Measurements from ENCODE around the gene ARSG. TPM values are rescaled to one million over a fixed set of nuclear protein-coding genes. Genes with fewer than 3 reads are reported as not detected.

Gene ARSG
- total RNA-seq, 2 donors from 2014 or later, result 4.4 to 14.1 TPM

DNA sequence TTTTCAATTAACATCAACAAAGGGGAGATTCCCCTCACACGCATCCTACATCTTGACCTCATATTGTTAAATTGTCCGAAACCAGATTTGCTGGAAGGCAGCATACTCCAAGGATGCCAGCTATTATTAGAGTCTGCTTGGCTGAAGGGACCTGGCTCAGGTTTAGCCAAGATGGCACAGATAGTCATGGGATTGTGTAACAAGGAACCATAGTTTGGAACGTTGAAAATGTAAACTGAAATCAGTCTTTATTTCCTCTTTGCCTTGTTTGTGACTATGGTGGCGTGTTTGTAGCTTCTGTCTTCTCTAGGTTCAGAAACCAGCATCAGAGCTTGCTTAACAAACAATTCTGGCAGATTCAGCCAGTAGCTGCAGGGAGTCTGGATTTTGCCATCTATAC lies 5.9 kb downstream of the ARSG start:
- Mint-ChIP-seq H3K36me3 (ENCODE audit: low read depth) (no peaks in the 10 kb centered on the region), H3K4me3 (no peak overlapping the region), H3K4me1 (peaks cover 51% of the 10 kb centered on the region), H3K27ac (no peak overlapping the region), H3K27me3 (ENCODE audit: insufficient read depth) (peaks cover 28% of the 10 kb centered on the region), H3K9me3 (no peaks in the 10 kb centered on the region)
- WGBS, 2 experiments (ENCODE audit: insufficient coverage in 1 of 2, insufficient read length in 1 of 2), result 99 to 100% methylated on average over 2 to 4 of the region's 4 CpGs
- Histone ChIP-seq H3K27ac (ENCODE audit: low read depth, low read length) (no peak overlapping the region), H3K9ac (ENCODE audit: extremely low read depth, low read length, poor library complexity, severe bottlenecking) (no peak overlapping the region), H3K4me1 (ENCODE audit: control insufficient read depth, insufficient read depth, low read length) (peaks cover 6% of the 10 kb centered on the region), H3K36me3 (ENCODE audit: control insufficient read depth, insufficient read depth, low read length) (no peaks in the 10 kb centered on the region), H3K27me3 (ENCODE audit: control insufficient read depth, insufficient read depth, low read length, poor library complexity, severe bottlenecking) (peaks cover 29% of the 10 kb centered on the region), H3K9me3 (ENCODE audit: control insufficient read depth, low read length) (peaks cover 24% of the 10 kb centered on the region), H3K4me3 (ENCODE audit: low read length) (no peak overlapping the region)
- TF ChIP-seq, protein P1, sequence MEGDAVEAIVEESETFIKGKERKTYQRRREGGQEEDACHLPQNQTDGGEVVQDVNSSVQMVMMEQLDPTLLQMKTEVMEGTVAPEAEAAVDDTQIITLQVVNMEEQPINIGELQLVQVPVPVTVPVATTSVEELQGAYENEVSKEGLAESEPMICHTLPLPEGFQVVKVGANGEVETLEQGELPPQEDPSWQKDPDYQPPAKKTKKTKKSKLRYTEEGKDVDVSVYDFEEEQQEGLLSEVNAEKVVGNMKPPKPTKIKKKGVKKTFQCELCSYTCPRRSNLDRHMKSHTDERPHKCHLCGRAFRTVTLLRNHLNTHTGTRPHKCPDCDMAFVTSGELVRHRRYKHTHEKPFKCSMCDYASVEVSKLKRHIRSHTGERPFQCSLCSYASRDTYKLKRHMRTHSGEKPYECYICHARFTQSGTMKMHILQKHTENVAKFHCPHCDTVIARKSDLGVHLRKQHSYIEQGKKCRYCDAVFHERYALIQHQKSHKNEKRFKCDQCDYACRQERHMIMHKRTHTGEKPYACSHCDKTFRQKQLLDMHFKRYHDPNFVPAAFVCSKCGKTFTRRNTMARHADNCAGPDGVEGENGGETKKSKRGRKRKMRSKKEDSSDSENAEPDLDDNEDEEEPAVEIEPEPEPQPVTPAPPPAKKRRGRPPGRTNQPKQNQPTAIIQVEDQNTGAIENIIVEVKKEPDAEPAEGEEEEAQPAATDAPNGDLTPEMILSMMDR (conservative IDR thresholded peaks at IDR 0.05), result no peak
- no peak for DNase-seq

GRCh38 chr17:68298601-68299000 lies 7.3 kb downstream of the ARSG start:
- TF ChIP-seq, protein P1 (conservative IDR thresholded peaks at IDR 0.05), result no peak
- no peak overlapping the region for H3K4me3 Mint-ChIP-seq
- no peaks in the 10 kb centered on the region for H3K36me3 ChIP-seq (ENCODE audit: control insufficient read depth, insufficient read depth, low read length)
- H3K4me1 ChIP-seq (ENCODE audit: control insufficient read depth, insufficient read depth, low read length), result peaks cover 8% of the 10 kb centered on the region
- H3K4me1 Mint-ChIP-seq, result peaks cover 52% of the 10 kb centered on the region
- no peaks in the 10 kb centered on the region for H3K36me3 Mint-ChIP-seq (ENCODE audit: low read depth)
- no peak overlapping the region for H3K9ac ChIP-seq (ENCODE audit: extremely low read depth, low read length, poor library complexity, severe bottlenecking)
- H3K27me3 ChIP-seq (ENCODE audit: control insufficient read depth, insufficient read depth, low read length, poor library complexity, severe bottlenecking), result peaks cover 15% of the 10 kb centered on the region
- peaks cover 24% of the 10 kb centered on the region for H3K9me3 ChIP-seq (ENCODE audit: control insufficient read depth, low read length)
- peak overlapping the region; percentile 26 for H3K27ac Mint-ChIP-seq
- H3K4me3 ChIP-seq (ENCODE audit: low read length), result peak overlapping the region; percentile 35
- H3K27ac ChIP-seq (ENCODE audit: low read depth, low read length), result no peak overlapping the region
- DNase-seq, result no peak
- no peaks in the 10 kb centered on the region for H3K9me3 Mint-ChIP-seq
- H3K27me3 Mint-ChIP-seq (ENCODE audit: insufficient read depth), result peaks cover 16% of the 10 kb centered on the region

DNA sequence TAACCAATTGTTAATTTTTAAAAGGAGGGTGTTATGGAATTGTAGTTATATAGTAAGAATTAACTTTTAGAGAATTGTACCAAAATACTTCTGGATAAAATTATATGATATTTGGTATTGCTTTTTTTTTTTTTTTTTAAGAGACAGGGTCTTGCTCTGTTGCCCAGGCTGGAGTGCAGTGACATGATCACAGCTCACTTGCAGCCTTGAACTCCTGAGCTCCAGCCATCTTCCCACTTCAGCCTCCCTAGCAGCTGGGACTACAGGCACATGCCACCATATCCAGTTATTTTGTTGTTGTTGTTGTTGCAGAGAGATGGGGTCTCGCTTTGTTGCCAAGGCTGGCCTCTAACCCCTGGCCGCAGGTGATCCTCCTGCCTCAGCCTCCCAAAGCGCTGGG lies 8.5 kb downstream of the ARSG start:
- H3K4me3 Mint-ChIP-seq, result no peak overlapping the region
- no peak overlapping the region for H3K27ac Mint-ChIP-seq
- H3K36me3 ChIP-seq (ENCODE audit: control insufficient read depth, insufficient read depth, low read length), result no peaks in the 10 kb centered on the region
- WGBS, 2 experiments (ENCODE audit: insufficient coverage in 1 of 2, insufficient read length in 1 of 2), result 86 to 98% methylated on average over 3 of the region's 3 CpGs
- peaks cover 24% of the 10 kb centered on the region for H3K9me3 ChIP-seq (ENCODE audit: control insufficient read depth, low read length)
- peaks cover 8% of the 10 kb centered on the region for H3K4me1 ChIP-seq (ENCODE audit: control insufficient read depth, insufficient read depth, low read length)
- TF ChIP-seq, protein P1 (conservative IDR thresholded peaks at IDR 0.05), result no peak
- H3K27ac ChIP-seq (ENCODE audit: low read depth, low read length), result no peak overlapping the region
- no peak for DNase-seq
- no peak overlapping the region for H3K9ac ChIP-seq (ENCODE audit: extremely low read depth, low read length, poor library complexity, severe bottlenecking)
- H3K9me3 Mint-ChIP-seq, result no peaks in the 10 kb centered on the region
- H3K27me3 ChIP-seq (ENCODE audit: control insufficient read depth, insufficient read depth, low read length, poor library complexity, severe bottlenecking), result peaks cover 3% of the 10 kb centered on the region
- peaks cover 48% of the 10 kb centered on the region for H3K4me1 Mint-ChIP-seq
- H3K36me3 Mint-ChIP-seq (ENCODE audit: low read depth), result no peaks in the 10 kb centered on the region
- peaks cover 3% of the 10 kb centered on the region for H3K27me3 Mint-ChIP-seq (ENCODE audit: insufficient read depth)
- no peak overlapping the region for H3K4me3 ChIP-seq (ENCODE audit: low read length)

All from endodermal cell (in vitro differentiated cells).